IMR-90 (cell line): ENCODE results near the gene CSF2RB. TPM values are rescaled to one million over a fixed set of nuclear protein-coding genes. Genes with fewer than 3 reads are reported as not detected.

ENCODE experiments used
- ATAC-seq: fragments of 200-7000 bp; cut with Tn5 transposase; 2 replicates; pipeline ENCODE4 v1.9.1; 2020; ENCODE audit warnings: low read depth, mild to moderate bottlenecking, moderate library complexity
- BruUV-seq: library from RNA; stranded (reverse); fragments of 400-500 nt; replicated peaks from 2 replicates; lab custom pipeline; 2021; lab: Mats Ljungman, UMichigan
- CTCF ChIA-PET: fragments of 300-600 bp; formaldehyde crosslinking; extraction: SDS; loops from one replicate; lab custom pipeline; 2021; ENCODE audit warnings: antibody characterized with exemption; lab: Yijun Ruan, JAX
- POLR2A ChIA-PET: fragments of 300-600 bp; sonication (Branson Sonifier 250); formaldehyde crosslinking; loops from one replicate; lab custom pipeline; 2022; ENCODE audit warnings: antibody characterized with exemption; ENCODE audit not compliant: unreplicated experiment; lab: Charles Lee
- DNase-seq: peaks from one replicate; pipeline ENCODE4 v3.0.0; 2013
- H2AFZ ChIP-seq: replicated peaks from 2 replicates; pipeline ENCODE3; 2013; ENCODE audit warnings: low read length, mild to moderate bottlenecking; ENCODE audit not compliant: poor library complexity
- H2AK5ac ChIP-seq: 2 replicates; pipeline ENCODE4 v1.6.1; 2013; ENCODE audit warnings: low read depth, low read length, inconsistent platforms
- H2AK9ac ChIP-seq: replicated peaks from 2 replicates; pipeline ENCODE3; 2013; ENCODE audit warnings: mild to moderate bottlenecking, low read depth, low read length, moderate library complexity; ENCODE audit not compliant: poor library complexity
- H2BK120ac ChIP-seq: 2 replicates; pipeline ENCODE4 v1.6.1; 2013; ENCODE audit warnings: low read depth, low read length, inconsistent platforms
- H2BK15ac ChIP-seq: 3 replicates; pipeline ENCODE4 v1.6.1; 2013; ENCODE audit warnings: low read depth, low read length, inconsistent platforms
- H2BK20ac ChIP-seq: 2 replicates; pipeline ENCODE4 v1.6.1; 2013; ENCODE audit warnings: low read depth, mild to moderate bottlenecking, inconsistent platforms, low read length, moderate library complexity
- H2BK5ac ChIP-seq: 2 replicates; pipeline ENCODE4 v1.6.1; 2013; ENCODE audit warnings: mild to moderate bottlenecking, low read depth, low read length, inconsistent platforms; ENCODE audit not compliant: poor library complexity, severe bottlenecking
- H3K14ac ChIP-seq: replicated peaks from 2 replicates; pipeline ENCODE4 v1.6.1; 2013; ENCODE audit warnings: low read depth, low read length, inconsistent platforms
- H3K18ac ChIP-seq: 2 replicates; pipeline ENCODE4 v1.6.1; 2013; ENCODE audit warnings: low read depth, low read length, control low read depth
- H3K23ac ChIP-seq: 2 replicates; pipeline ENCODE4 v1.6.1; 2013; ENCODE audit warnings: low read depth, low read length, inconsistent platforms
- H3K27ac ChIP-seq: 2 replicates; pipeline ENCODE4 v1.5.1; 2013; ENCODE audit warnings: mild to moderate bottlenecking, control low read depth, low read length; ENCODE audit not compliant: insufficient read depth
- H3K27me3 ChIP-seq: 2 replicates; pipeline ENCODE4 v1.6.1; 2013; ENCODE audit warnings: low read length; ENCODE audit not compliant: control insufficient read depth, insufficient read depth
- H3K36me3 ChIP-seq: 2 replicates; pipeline ENCODE4 v1.6.1; 2013; ENCODE audit warnings: low read length, mixed read lengths; ENCODE audit not compliant: control insufficient read depth, insufficient read depth
- H3K4ac ChIP-seq: 2 replicates; pipeline ENCODE4 v1.6.1; 2013; ENCODE audit warnings: low read depth, low read length, inconsistent platforms
- H3K4me1 ChIP-seq: 2 replicates; pipeline ENCODE4 v1.6.1; 2013; ENCODE audit warnings: low read length, mixed read lengths; ENCODE audit not compliant: control insufficient read depth, insufficient read depth
- H3K4me2 ChIP-seq: 2 replicates; pipeline ENCODE4 v1.6.1; 2013; ENCODE audit warnings: low read depth, mild to moderate bottlenecking, control low read depth, low read length, moderate library complexity
- H3K4me3 ChIP-seq: 2 replicates; pipeline ENCODE4 v1.5.1; 2013; ENCODE audit warnings: low read depth, mild to moderate bottlenecking, control low read depth, low read length, moderate library complexity; ENCODE audit not compliant: insufficient read depth
- H3K56ac ChIP-seq: 2 replicates; pipeline ENCODE4 v1.6.1; 2013; ENCODE audit warnings: low read length, inconsistent platforms; ENCODE audit not compliant: insufficient read depth; ENCODE audit errors: extremely low read depth
- H3K79me1 ChIP-seq, 2 experiments: 2 replicates each; pipeline ENCODE4 v1.6.1; 2013; ENCODE audit warnings: low read length in 2 of 2, inconsistent platforms in 1 of 2, low read depth in 1 of 2
- H3K9ac ChIP-seq: 2 replicates; pipeline ENCODE4 v1.6.1; 2013; ENCODE audit warnings: low read depth, low read length, control low read depth
- H3K9me1 ChIP-seq: 2 replicates; pipeline ENCODE4 v1.6.1; 2013; ENCODE audit warnings: low read length, inconsistent platforms; ENCODE audit not compliant: insufficient read depth
- H3K9me3 ChIP-seq: 2 replicates; pipeline ENCODE4 v1.6.1; 2013; ENCODE audit warnings: low read length; ENCODE audit not compliant: control insufficient read depth, insufficient read depth
- H4K20me1 ChIP-seq: 2 replicates; pipeline ENCODE4 v1.6.1; 2013; ENCODE audit warnings: low read length, inconsistent platforms; ENCODE audit not compliant: insufficient read depth
- H4K5ac ChIP-seq: 2 replicates; pipeline ENCODE4 v1.6.1; 2013; ENCODE audit warnings: mild to moderate bottlenecking, low read depth, low read length, control low read depth
- H4K8ac ChIP-seq, 2 experiments: 2 replicates each; pipeline ENCODE4 v1.6.1; 2013; ENCODE audit warnings: low read depth in 2 of 2, low read length in 2 of 2, control low read depth in 1 of 2, inconsistent platforms in 1 of 2
- H4K91ac ChIP-seq: 2 replicates; pipeline ENCODE4 v1.6.1; 2013; ENCODE audit warnings: low read depth, low read length, inconsistent platforms; ENCODE audit not compliant: insufficient read depth
- CEBPB ChIP-seq: IDR thresholded peaks from 2 replicates; pipeline ENCODE4 v1.6.1; 2012; ENCODE audit warnings: low read depth, low read length, improper control_type of control experiment
- CHD1 ChIP-seq: IDR thresholded peaks from 2 replicates; pipeline ENCODE4 v1.6.1; 2012; ENCODE audit warnings: low read depth, low read length, improper control_type of control experiment
- CTCF ChIP-seq: conservative IDR thresholded peaks from 2 replicates; pipeline ENCODE4 v1.5.1; 2012; ENCODE audit warnings: mild to moderate bottlenecking, low read depth, low read length, improper control_type of control experiment
- ELK1 ChIP-seq: fragments of 150-350 bp; IDR thresholded peaks from 2 replicates; pipeline ENCODE4 v1.6.1; 2016; ENCODE audit warnings: low read depth, mild to moderate bottlenecking, low read length, moderate library complexity, borderline replicate concordance
- FOS ChIP-seq: fragments of 150-350 bp; IDR thresholded peaks from 2 replicates; pipeline ENCODE4 v1.6.1; 2016; ENCODE audit warnings: low read depth, low read length
- MXI1 ChIP-seq: IDR thresholded peaks from 2 replicates; pipeline ENCODE4 v1.6.1; 2012; ENCODE audit warnings: low read depth, mild to moderate bottlenecking, low read length, moderate library complexity, borderline replicate concordance
- POLR2A ChIP-seq: IDR thresholded peaks from 2 replicates; pipeline ENCODE4 v1.6.1; 2012; ENCODE audit warnings: mild to moderate bottlenecking, low read depth, low read length
- RAD21 ChIP-seq: IDR thresholded peaks from 2 replicates; pipeline ENCODE4 v1.6.1; 2012; ENCODE audit warnings: low read length, improper control_type of control experiment
- SMC3 ChIP-seq: fragments of 150-350 bp; IDR thresholded peaks from 2 replicates; pipeline ENCODE4 v1.6.1; 2016; ENCODE audit warnings: low read depth, mild to moderate bottlenecking, antibody characterized with exemption, low read length, moderate library complexity
- WGBS, 2 experiments: methylation state at CpG; one replicate each; pipeline versions ENCODE4 v1.1.5 to v1.1.7; 2013; ENCODE audit warnings: missing lambda C conversion rate in 2 of 2; ENCODE audit not compliant: insufficient read length in 1 of 2; ENCODE audit errors: extremely low coverage in 2 of 2; 5-methylcytosine and 5-hydroxymethylcytosine counted together
- dilution Hi-C: fragments of 300-500 bp; cut with HindIII; formaldehyde crosslinking; loops from one replicate; pipeline ENCODE4 v1.14.3; 2018; ENCODE audit warnings: low sequenced_read_pairs; ENCODE audit not compliant: unreplicated experiment
- in situ Hi-C: fragments of 300-500 bp; cut with MboI; formaldehyde crosslinking; loops from 3 replicates; pipeline ENCODE4 v1.14.3; 2019; ENCODE audit warnings: low sequenced_read_pairs, inconsistent platforms, mixed read lengths
- intact Hi-C: fragments of 100-400 bp; cut with micrococcal nuclease; formaldehyde crosslinking; loops from 2 replicates; pipeline ENCODE4 v1.10.0; 2022
- polyA plus RNA-seq, 3 experiments: library from polyadenylated mRNA; depleted of rRNA; stranded (reverse); fragments of >200 nt; gene quantifications; 2 replicates each; pipeline ENCODE4 v1.2.3, GENCODE V29; 2012; ENCODE audit warnings: low replicate concordance in 1 of 3
- total RNA-seq: library from RNA; depleted of rRNA; stranded (reverse); fragments of >200 nt; gene quantifications from 2 replicates; pipeline ENCODE4 v1.2.3, GENCODE V29; 2012

CSF2RB gene
- total and polyA plus RNA-seq, 2 of the 4 experiments (the other 2 are of a cell fraction) = not detected

GRCh38 chr22:36954251-36955014, 41.0 kb downstream of the CSF2RB start:
- no peak overlapping the region for H2AK5ac ChIP-seq
- no peak for ATAC-seq
- in situ Hi-C loops = no loop called here

More at GRCh38 chr22:36954251-36955014, 41.0 kb downstream of the CSF2RB start:
- Histone ChIP-seq H3K9ac (no peak overlapping the region), H2BK15ac (no peak overlapping the region), H2BK5ac (no peak overlapping the region), H2BK20ac (no peak overlapping the region), H2AFZ (no peak overlapping the region), H3K27ac (no peak overlapping the region), H3K14ac (no peak overlapping the region), H3K4ac (no peak overlapping the region), H3K79me1 (no peaks in the 10 kb centered on the region), H4K8ac (no peak overlapping the region), H3K9me3 (peaks cover 2% of the 10 kb centered on the region), H3K27me3 (peaks cover 5% of the 10 kb centered on the region; the same call in 1 of the 2 replicates), H2BK120ac (no peak overlapping the region), H4K5ac (no peak overlapping the region), H4K91ac (no peak overlapping the region), H4K20me1 (no peaks in the 10 kb centered on the region), H3K4me3 (no peak overlapping the region), H3K56ac (no peak overlapping the region), H2AK9ac (no peak overlapping the region), H3K36me3 (no peaks in the 10 kb centered on the region), H3K4me2 (no peak overlapping the region), H3K4me1 (no peaks in the 10 kb centered on the region), H3K9me1 (no peaks in the 10 kb centered on the region), H3K18ac (no peak overlapping the region), H3K23ac (no peak overlapping the region)
- dilution Hi-C loops (no loop called here), intact Hi-C loops (no loop called here)
- TF ChIP-seq FOS (no peak), MXI1 (no peak), CEBPB (no peak), ELK1 (no peak), SMC3 (no peak), RAD21 (no peak), CHD1 (no peak), POLR2A (no peak), CTCF (no peak)
- CTCF ChIA-PET = no interaction called here
- no TSS peak for BruUV-seq
- 32% methylated on average over 3 of the region's 10 CpGs; no CpG with 5 or more reads in 1 of the 2 experiments for WGBS, 2 experiments
- POLR2A ChIA-PET = no interaction called here
- no peak for DNase-seq
